IMR-90 (cell line): ENCODE data around the gene PNKD. TPM values are rescaled to one million over a fixed set of nuclear protein-coding genes. Genes with fewer than 3 reads are reported as not detected.

ENCODE experiments used
- ATAC-seq: fragments of 200-7000 bp; cut with Tn5 transposase; 2 replicates; pipeline ENCODE4 v1.9.1; 2020; ENCODE audit warnings: low read depth, mild to moderate bottlenecking, moderate library complexity
- BruUV-seq: library from RNA; stranded (reverse); fragments of 400-500 nt; replicated peaks from 2 replicates; lab custom pipeline; 2021; lab: Mats Ljungman, UMichigan
- CTCF ChIA-PET: fragments of 300-600 bp; formaldehyde crosslinking; extraction: SDS; loops from one replicate; lab custom pipeline; 2021; ENCODE audit warnings: antibody characterized with exemption; lab: Yijun Ruan, JAX
- POLR2A ChIA-PET: fragments of 300-600 bp; sonication (Branson Sonifier 250); formaldehyde crosslinking; loops from one replicate; lab custom pipeline; 2022; ENCODE audit warnings: antibody characterized with exemption; ENCODE audit not compliant: unreplicated experiment; lab: Charles Lee
- DNase-seq: peaks from one replicate; pipeline ENCODE4 v3.0.0; 2013
- H2AFZ ChIP-seq: replicated peaks from 2 replicates; pipeline ENCODE3; 2013; ENCODE audit warnings: low read length, mild to moderate bottlenecking; ENCODE audit not compliant: poor library complexity
- H2AK5ac ChIP-seq: 2 replicates; pipeline ENCODE4 v1.6.1; 2013; ENCODE audit warnings: low read depth, low read length, inconsistent platforms
- H2AK9ac ChIP-seq: replicated peaks from 2 replicates; pipeline ENCODE3; 2013; ENCODE audit warnings: mild to moderate bottlenecking, low read depth, low read length, moderate library complexity; ENCODE audit not compliant: poor library complexity
- H2BK120ac ChIP-seq: 2 replicates; pipeline ENCODE4 v1.6.1; 2013; ENCODE audit warnings: low read depth, low read length, inconsistent platforms
- H2BK15ac ChIP-seq: 3 replicates; pipeline ENCODE4 v1.6.1; 2013; ENCODE audit warnings: low read depth, low read length, inconsistent platforms
- H2BK20ac ChIP-seq: 2 replicates; pipeline ENCODE4 v1.6.1; 2013; ENCODE audit warnings: low read depth, mild to moderate bottlenecking, inconsistent platforms, low read length, moderate library complexity
- H2BK5ac ChIP-seq: 2 replicates; pipeline ENCODE4 v1.6.1; 2013; ENCODE audit warnings: mild to moderate bottlenecking, low read depth, low read length, inconsistent platforms; ENCODE audit not compliant: poor library complexity, severe bottlenecking
- H3K14ac ChIP-seq: replicated peaks from 2 replicates; pipeline ENCODE4 v1.6.1; 2013; ENCODE audit warnings: low read depth, low read length, inconsistent platforms
- H3K18ac ChIP-seq: 2 replicates; pipeline ENCODE4 v1.6.1; 2013; ENCODE audit warnings: low read depth, low read length, control low read depth
- H3K23ac ChIP-seq: 2 replicates; pipeline ENCODE4 v1.6.1; 2013; ENCODE audit warnings: low read depth, low read length, inconsistent platforms
- H3K27ac ChIP-seq: 2 replicates; pipeline ENCODE4 v1.5.1; 2013; ENCODE audit warnings: mild to moderate bottlenecking, control low read depth, low read length; ENCODE audit not compliant: insufficient read depth
- H3K27me3 ChIP-seq: 2 replicates; pipeline ENCODE4 v1.6.1; 2013; ENCODE audit warnings: low read length; ENCODE audit not compliant: control insufficient read depth, insufficient read depth
- H3K36me3 ChIP-seq: 2 replicates; pipeline ENCODE4 v1.6.1; 2013; ENCODE audit warnings: low read length, mixed read lengths; ENCODE audit not compliant: control insufficient read depth, insufficient read depth
- H3K4ac ChIP-seq: 2 replicates; pipeline ENCODE4 v1.6.1; 2013; ENCODE audit warnings: low read depth, low read length, inconsistent platforms
- H3K4me1 ChIP-seq: 2 replicates; pipeline ENCODE4 v1.6.1; 2013; ENCODE audit warnings: low read length, mixed read lengths; ENCODE audit not compliant: control insufficient read depth, insufficient read depth
- H3K4me2 ChIP-seq: 2 replicates; pipeline ENCODE4 v1.6.1; 2013; ENCODE audit warnings: low read depth, mild to moderate bottlenecking, control low read depth, low read length, moderate library complexity
- H3K4me3 ChIP-seq: 2 replicates; pipeline ENCODE4 v1.5.1; 2013; ENCODE audit warnings: low read depth, mild to moderate bottlenecking, control low read depth, low read length, moderate library complexity; ENCODE audit not compliant: insufficient read depth
- H3K56ac ChIP-seq: 2 replicates; pipeline ENCODE4 v1.6.1; 2013; ENCODE audit warnings: low read length, inconsistent platforms; ENCODE audit not compliant: insufficient read depth; ENCODE audit errors: extremely low read depth
- H3K79me1 ChIP-seq, 2 experiments: 2 replicates each; pipeline ENCODE4 v1.6.1; 2013; ENCODE audit warnings: low read length in 2 of 2, inconsistent platforms in 1 of 2, low read depth in 1 of 2
- H3K9ac ChIP-seq: 2 replicates; pipeline ENCODE4 v1.6.1; 2013; ENCODE audit warnings: low read depth, low read length, control low read depth
- H3K9me1 ChIP-seq: 2 replicates; pipeline ENCODE4 v1.6.1; 2013; ENCODE audit warnings: low read length, inconsistent platforms; ENCODE audit not compliant: insufficient read depth
- H3K9me3 ChIP-seq: 2 replicates; pipeline ENCODE4 v1.6.1; 2013; ENCODE audit warnings: low read length; ENCODE audit not compliant: control insufficient read depth, insufficient read depth
- H4K20me1 ChIP-seq: 2 replicates; pipeline ENCODE4 v1.6.1; 2013; ENCODE audit warnings: low read length, inconsistent platforms; ENCODE audit not compliant: insufficient read depth
- H4K5ac ChIP-seq: 2 replicates; pipeline ENCODE4 v1.6.1; 2013; ENCODE audit warnings: mild to moderate bottlenecking, low read depth, low read length, control low read depth
- H4K8ac ChIP-seq, 2 experiments: 2 replicates each; pipeline ENCODE4 v1.6.1; 2013; ENCODE audit warnings: low read depth in 2 of 2, low read length in 2 of 2, control low read depth in 1 of 2, inconsistent platforms in 1 of 2
- H4K91ac ChIP-seq: 2 replicates; pipeline ENCODE4 v1.6.1; 2013; ENCODE audit warnings: low read depth, low read length, inconsistent platforms; ENCODE audit not compliant: insufficient read depth
- BHLHE40 ChIP-seq: fragments of 150-350 bp; IDR thresholded peaks from 2 replicates; pipeline ENCODE4 v1.6.1; 2016; ENCODE audit warnings: mild to moderate bottlenecking, low read depth, low read length
- CEBPB ChIP-seq: IDR thresholded peaks from 2 replicates; pipeline ENCODE4 v1.6.1; 2012; ENCODE audit warnings: low read depth, low read length, improper control_type of control experiment
- CHD1 ChIP-seq: IDR thresholded peaks from 2 replicates; pipeline ENCODE4 v1.6.1; 2012; ENCODE audit warnings: low read depth, low read length, improper control_type of control experiment
- FOS ChIP-seq: fragments of 150-350 bp; IDR thresholded peaks from 2 replicates; pipeline ENCODE4 v1.6.1; 2016; ENCODE audit warnings: low read depth, low read length
- MAFK ChIP-seq: IDR thresholded peaks from 2 replicates; pipeline ENCODE4 v1.6.1; 2012; ENCODE audit warnings: low read depth, low read length, improper control_type of control experiment
- MAZ ChIP-seq: IDR thresholded peaks from 2 replicates; pipeline ENCODE4 v1.6.1; 2012; ENCODE audit warnings: low read depth, mild to moderate bottlenecking, low read length, improper control_type of control experiment, moderate library complexity, borderline replicate concordance
- MXI1 ChIP-seq: IDR thresholded peaks from 2 replicates; pipeline ENCODE4 v1.6.1; 2012; ENCODE audit warnings: low read depth, mild to moderate bottlenecking, low read length, moderate library complexity, borderline replicate concordance
- NFE2L2 ChIP-seq: fragments of 150-350 bp; IDR thresholded peaks from 2 replicates; pipeline ENCODE4 v1.6.1; 2016; ENCODE audit warnings: low read depth, mild to moderate bottlenecking, low read length
- POLR2A ChIP-seq: IDR thresholded peaks from 2 replicates; pipeline ENCODE4 v1.6.1; 2012; ENCODE audit warnings: mild to moderate bottlenecking, low read depth, low read length
- RAD21 ChIP-seq: IDR thresholded peaks from 2 replicates; pipeline ENCODE4 v1.6.1; 2012; ENCODE audit warnings: low read length, improper control_type of control experiment
- RCOR1 ChIP-seq: IDR thresholded peaks from 2 replicates; pipeline ENCODE4 v1.6.1; 2012; ENCODE audit warnings: mild to moderate bottlenecking, low read length, improper control_type of control experiment; ENCODE audit not compliant: insufficient replicate concordance
- RFX5 ChIP-seq: IDR thresholded peaks from 2 replicates; pipeline ENCODE4 v1.8.0; 2012; ENCODE audit warnings: low read depth, mild to moderate bottlenecking, low read length, moderate library complexity
- SMC3 ChIP-seq: fragments of 150-350 bp; IDR thresholded peaks from 2 replicates; pipeline ENCODE4 v1.6.1; 2016; ENCODE audit warnings: low read depth, mild to moderate bottlenecking, antibody characterized with exemption, low read length, moderate library complexity
- USF2 ChIP-seq: fragments of 150-350 bp; IDR thresholded peaks from 2 replicates; pipeline ENCODE4 v1.6.1; 2017; ENCODE audit warnings: mild to moderate bottlenecking, antibody characterized with exemption, low read length, low read depth
- WGBS, 2 experiments: methylation state at CpG; one replicate each; pipeline versions ENCODE4 v1.1.5 to v1.1.7; 2013; ENCODE audit warnings: missing lambda C conversion rate in 2 of 2; ENCODE audit not compliant: insufficient read length in 1 of 2; ENCODE audit errors: extremely low coverage in 2 of 2; 5-methylcytosine and 5-hydroxymethylcytosine counted together
- dilution Hi-C: fragments of 300-500 bp; cut with HindIII; formaldehyde crosslinking; loops from one replicate; pipeline ENCODE4 v1.14.3; 2018; ENCODE audit warnings: low sequenced_read_pairs; ENCODE audit not compliant: unreplicated experiment
- in situ Hi-C: fragments of 300-500 bp; cut with MboI; formaldehyde crosslinking; loops from 3 replicates; pipeline ENCODE4 v1.14.3; 2019; ENCODE audit warnings: low sequenced_read_pairs, inconsistent platforms, mixed read lengths
- intact Hi-C: fragments of 100-400 bp; cut with micrococcal nuclease; formaldehyde crosslinking; loops from 2 replicates; pipeline ENCODE4 v1.10.0; 2022
- polyA plus RNA-seq, 3 experiments: library from polyadenylated mRNA; depleted of rRNA; stranded (reverse); fragments of >200 nt; gene quantifications; 2 replicates each; pipeline ENCODE4 v1.2.3, GENCODE V29; 2012; ENCODE audit warnings: low replicate concordance in 1 of 3
- total RNA-seq: library from RNA; depleted of rRNA; stranded (reverse); fragments of >200 nt; gene quantifications from 2 replicates; pipeline ENCODE4 v1.2.3, GENCODE V29; 2012
- TF ChIP-seq, protein P1 (sequence below): conservative IDR thresholded peaks from 2 replicates; pipeline ENCODE4 v1.5.1; 2012; ENCODE audit warnings: mild to moderate bottlenecking, low read depth, low read length, improper control_type of control experiment
- TF ChIP-seq, protein P2 (sequence below): fragments of 150-350 bp; IDR thresholded peaks from 2 replicates; pipeline ENCODE4 v1.6.1; 2016; ENCODE audit warnings: low read depth, mild to moderate bottlenecking, low read length, moderate library complexity, borderline replicate concordance

Gene PNKD
- total and polyA plus RNA-seq, 2 of the 4 experiments (the other 2 are of a cell fraction), result 19.2 to 68.5 TPM

DNA sequence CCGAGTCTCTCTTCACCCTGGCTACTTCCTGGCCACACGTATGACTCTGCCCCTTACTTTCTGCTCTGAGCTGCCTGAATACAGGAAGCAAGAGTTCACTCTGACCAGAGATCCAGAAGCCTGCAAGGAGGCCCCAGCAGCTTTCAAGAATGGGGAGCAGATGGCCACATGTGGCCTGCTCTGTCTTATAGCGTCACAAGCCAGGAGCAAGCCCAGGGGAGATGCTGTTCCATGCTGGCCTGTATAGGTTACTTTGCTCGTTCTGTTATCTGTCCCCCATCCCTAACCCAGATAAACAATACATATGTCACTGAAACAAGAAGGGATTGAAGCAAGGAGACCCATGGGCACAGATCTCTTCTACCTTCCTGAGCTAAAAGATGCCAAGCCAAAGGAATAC, 4.3 kb downstream of the PNKD start:
- intact Hi-C loops, result loop anchor here (10.0 kb wide), 1 partner anchor 290 kb away; the partner anchor contains the start of genes CNOT9 and USP37
- H2AK5ac ChIP-seq, result no peak overlapping the region
- H2AK9ac ChIP-seq, result no peak overlapping the region
- peaks cover 15 to 78% of the 10 kb centered on the region in 2 experiments for H3K79me1 ChIP-seq
- no peak overlapping the region for H3K18ac ChIP-seq
- H3K56ac ChIP-seq, result no peak overlapping the region
- WGBS, 2 experiments, result 94% methylated on average over 2 of the region's 4 CpGs; no CpG with 5 or more reads in 1 of the 2 experiments
- CTCF ChIA-PET, result interaction anchor here (0.8 kb wide), 1 partner anchor 18 kb away, joined by 3 read pairs; no protein-coding TSS in a partner anchor
- H3K36me3 ChIP-seq, result peaks cover 59% of the 10 kb centered on the region
- H2BK15ac ChIP-seq, result no peak overlapping the region
- H3K14ac ChIP-seq, result no peak overlapping the region
- H4K8ac ChIP-seq, result no peak overlapping the region
- H4K91ac ChIP-seq, result no peak overlapping the region
- no peak overlapping the region for H3K4me3 ChIP-seq
- no peaks in the 10 kb centered on the region for H3K9me3 ChIP-seq
- H2BK20ac ChIP-seq, result no peak overlapping the region
- dilution Hi-C loops, result no loop called here
- DNase-seq (no peak), ATAC-seq (no peak)
- no peaks in the 10 kb centered on the region for H3K9me1 ChIP-seq
- no peak overlapping the region for H3K27ac ChIP-seq
- POLR2A ChIA-PET, result interaction anchor here (2.5 kb wide), 1 partner anchor 12 kb away, joined by 9 read pairs; no protein-coding TSS in a partner anchor
- TF ChIP-seq BHLHE40, result no peak
- no peak for TF ChIP-seq POLR2A
- TF ChIP-seq MXI1, result no peak
- TF ChIP-seq CEBPB, result no peak
- TF ChIP-seq USF2, result no peak
- TF ChIP-seq RFX5, result no peak
- no peak for TF ChIP-seq MAFK
- TF ChIP-seq, protein P1, sequence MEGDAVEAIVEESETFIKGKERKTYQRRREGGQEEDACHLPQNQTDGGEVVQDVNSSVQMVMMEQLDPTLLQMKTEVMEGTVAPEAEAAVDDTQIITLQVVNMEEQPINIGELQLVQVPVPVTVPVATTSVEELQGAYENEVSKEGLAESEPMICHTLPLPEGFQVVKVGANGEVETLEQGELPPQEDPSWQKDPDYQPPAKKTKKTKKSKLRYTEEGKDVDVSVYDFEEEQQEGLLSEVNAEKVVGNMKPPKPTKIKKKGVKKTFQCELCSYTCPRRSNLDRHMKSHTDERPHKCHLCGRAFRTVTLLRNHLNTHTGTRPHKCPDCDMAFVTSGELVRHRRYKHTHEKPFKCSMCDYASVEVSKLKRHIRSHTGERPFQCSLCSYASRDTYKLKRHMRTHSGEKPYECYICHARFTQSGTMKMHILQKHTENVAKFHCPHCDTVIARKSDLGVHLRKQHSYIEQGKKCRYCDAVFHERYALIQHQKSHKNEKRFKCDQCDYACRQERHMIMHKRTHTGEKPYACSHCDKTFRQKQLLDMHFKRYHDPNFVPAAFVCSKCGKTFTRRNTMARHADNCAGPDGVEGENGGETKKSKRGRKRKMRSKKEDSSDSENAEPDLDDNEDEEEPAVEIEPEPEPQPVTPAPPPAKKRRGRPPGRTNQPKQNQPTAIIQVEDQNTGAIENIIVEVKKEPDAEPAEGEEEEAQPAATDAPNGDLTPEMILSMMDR, result no peak
- TF ChIP-seq NFE2L2, result no peak
- no peak for TF ChIP-seq SMC3
- no peak for TF ChIP-seq MAZ
- no peak for TF ChIP-seq FOS
- TF ChIP-seq RAD21, result no peak
- TF ChIP-seq, protein P2, sequence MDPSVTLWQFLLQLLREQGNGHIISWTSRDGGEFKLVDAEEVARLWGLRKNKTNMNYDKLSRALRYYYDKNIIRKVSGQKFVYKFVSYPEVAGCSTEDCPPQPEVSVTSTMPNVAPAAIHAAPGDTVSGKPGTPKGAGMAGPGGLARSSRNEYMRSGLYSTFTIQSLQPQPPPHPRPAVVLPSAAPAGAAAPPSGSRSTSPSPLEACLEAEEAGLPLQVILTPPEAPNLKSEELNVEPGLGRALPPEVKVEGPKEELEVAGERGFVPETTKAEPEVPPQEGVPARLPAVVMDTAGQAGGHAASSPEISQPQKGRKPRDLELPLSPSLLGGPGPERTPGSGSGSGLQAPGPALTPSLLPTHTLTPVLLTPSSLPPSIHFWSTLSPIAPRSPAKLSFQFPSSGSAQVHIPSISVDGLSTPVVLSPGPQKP, result no peak
- TF ChIP-seq RCOR1, result no peak
- no peak for TF ChIP-seq CHD1
- no TSS peak for BruUV-seq
- no peak overlapping the region for H2AFZ ChIP-seq
- H4K5ac ChIP-seq, result no peak overlapping the region
- H3K4ac ChIP-seq, result no peak overlapping the region
- H3K4me1 ChIP-seq, result peaks cover 7% of the 10 kb centered on the region
- in situ Hi-C loops, result loop anchor here (10.0 kb wide), 1 partner anchor 120 kb away; the partner anchor contains the start of gene CTDSP1
- H3K9ac ChIP-seq, result no peak overlapping the region
- H2BK120ac ChIP-seq, result no peak overlapping the region
- H2BK5ac ChIP-seq, result no peak overlapping the region
- H3K27me3 ChIP-seq, result no peaks in the 10 kb centered on the region
- peaks cover 3% of the 10 kb centered on the region for H4K20me1 ChIP-seq
- no peak overlapping the region for H3K23ac ChIP-seq
- no peak overlapping the region for H3K4me2 ChIP-seq
